Parathyroid adenoma (tissue), 2 donors: ENCODE results near the gene RAB3A.

ENCODE experiments used
- H2AFZ ChIP-seq: fragments of 300-600 bp; sonication (generic); one replicate; pipeline ENCODE4 v1.7.0; 2017; ENCODE audit warnings: antibody characterized with exemption, mild to moderate bottlenecking
- H3K27ac ChIP-seq: fragments of 300-600 bp; sonication (generic); one replicate; pipeline ENCODE4 v1.7.0; 2017
- H3K27me3 ChIP-seq: fragments of 300-600 bp; sonication (generic); one replicate; pipeline ENCODE4 v1.7.0; 2017; ENCODE audit warnings: low read length; ENCODE audit not compliant: control insufficient read depth, insufficient read depth
- H3K36me3 ChIP-seq: fragments of 300-600 bp; sonication (generic); one replicate; pipeline ENCODE4 v1.7.0; 2017; ENCODE audit warnings: low read length; ENCODE audit not compliant: control insufficient read depth, insufficient read depth
- H3K4me1 ChIP-seq: fragments of 300-600 bp; sonication (generic); one replicate; pipeline ENCODE4 v1.7.0; 2017; ENCODE audit warnings: control low read depth
- H3K4me2 ChIP-seq: fragments of 300-600 bp; sonication (generic); one replicate; pipeline ENCODE4 v1.7.0; 2017; ENCODE audit warnings: low read length
- H3K4me3 ChIP-seq: fragments of 300-600 bp; sonication (generic); one replicate; pipeline ENCODE4 v1.7.0; 2017; ENCODE audit warnings: low read depth, low read length
- H3K79me2 ChIP-seq: fragments of 300-600 bp; sonication (generic); one replicate; pipeline ENCODE4 v1.7.0; 2017; ENCODE audit warnings: control low read depth
- H3K9ac ChIP-seq: fragments of 300-600 bp; sonication (generic); one replicate; pipeline ENCODE4 v1.7.0; 2017; ENCODE audit warnings: mild to moderate bottlenecking
- H3K9me3 ChIP-seq: fragments of 300-600 bp; sonication (generic); one replicate; pipeline ENCODE4 v1.7.0; 2017; ENCODE audit warnings: low read length; ENCODE audit not compliant: control insufficient read depth
- TF ChIP-seq, protein P1 (sequence below): fragments of 300-600 bp; sonication (generic); IDR thresholded peaks from one replicate; pipeline ENCODE4 v1.7.0; 2017; ENCODE audit warnings: antibody characterized with exemption, mild to moderate bottlenecking
- donor health status: primary hyperparathyroidism.

Gene RAB3A

DNA sequence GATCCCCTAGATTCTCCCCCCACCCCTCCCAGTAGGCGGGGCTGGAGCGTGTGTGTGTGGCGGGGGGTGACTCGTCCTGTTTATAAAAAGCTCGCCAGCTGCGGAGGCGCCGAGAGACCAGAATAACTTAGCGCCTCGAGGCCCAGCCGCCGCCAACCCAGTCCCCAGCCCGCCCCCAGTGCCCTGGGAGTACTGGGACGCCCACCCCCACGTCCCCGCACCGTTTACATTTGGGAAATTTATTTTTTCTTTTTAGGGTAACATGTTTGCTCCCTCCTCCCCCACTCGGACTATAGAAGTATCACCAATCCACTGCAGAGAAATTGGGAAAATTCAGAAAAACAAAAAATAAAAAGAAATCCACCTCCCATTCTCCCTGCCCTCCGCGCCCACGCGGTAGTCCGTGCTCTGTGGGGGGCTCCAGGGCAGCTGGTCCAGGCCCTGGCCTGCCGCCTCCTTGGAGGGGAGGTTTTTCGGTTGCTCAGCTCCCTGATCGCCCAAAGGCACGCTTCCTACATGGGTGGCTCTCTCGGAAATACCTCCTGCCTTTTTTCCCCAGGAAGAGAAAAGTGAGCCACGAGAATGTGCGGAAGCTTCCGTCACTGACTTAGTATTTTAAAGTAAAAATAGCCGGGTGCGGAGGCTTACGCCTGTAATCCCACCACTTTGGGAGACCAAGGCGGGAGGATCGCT is 1.5 kb upstream of the RAB3A start:
- Histone ChIP-seq H3K79me2 (peaks cover 8% of the 10 kb centered on the region), H3K27me3 (no peaks in the 10 kb centered on the region), H3K4me2 (peak overlapping the region; percentile 95), H3K9ac (peak overlapping the region; percentile 78), H3K4me3 (peak overlapping the region; percentile 65), H3K36me3 (no peaks in the 10 kb centered on the region), H2AFZ (peak overlapping the region; percentile 96), H3K27ac (peak overlapping the region; percentile 93), H3K4me1 (peaks cover 2% of the 10 kb centered on the region), H3K9me3 (no peaks in the 10 kb centered on the region)
- TF ChIP-seq, protein P1, sequence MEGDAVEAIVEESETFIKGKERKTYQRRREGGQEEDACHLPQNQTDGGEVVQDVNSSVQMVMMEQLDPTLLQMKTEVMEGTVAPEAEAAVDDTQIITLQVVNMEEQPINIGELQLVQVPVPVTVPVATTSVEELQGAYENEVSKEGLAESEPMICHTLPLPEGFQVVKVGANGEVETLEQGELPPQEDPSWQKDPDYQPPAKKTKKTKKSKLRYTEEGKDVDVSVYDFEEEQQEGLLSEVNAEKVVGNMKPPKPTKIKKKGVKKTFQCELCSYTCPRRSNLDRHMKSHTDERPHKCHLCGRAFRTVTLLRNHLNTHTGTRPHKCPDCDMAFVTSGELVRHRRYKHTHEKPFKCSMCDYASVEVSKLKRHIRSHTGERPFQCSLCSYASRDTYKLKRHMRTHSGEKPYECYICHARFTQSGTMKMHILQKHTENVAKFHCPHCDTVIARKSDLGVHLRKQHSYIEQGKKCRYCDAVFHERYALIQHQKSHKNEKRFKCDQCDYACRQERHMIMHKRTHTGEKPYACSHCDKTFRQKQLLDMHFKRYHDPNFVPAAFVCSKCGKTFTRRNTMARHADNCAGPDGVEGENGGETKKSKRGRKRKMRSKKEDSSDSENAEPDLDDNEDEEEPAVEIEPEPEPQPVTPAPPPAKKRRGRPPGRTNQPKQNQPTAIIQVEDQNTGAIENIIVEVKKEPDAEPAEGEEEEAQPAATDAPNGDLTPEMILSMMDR: no peak

DNA sequence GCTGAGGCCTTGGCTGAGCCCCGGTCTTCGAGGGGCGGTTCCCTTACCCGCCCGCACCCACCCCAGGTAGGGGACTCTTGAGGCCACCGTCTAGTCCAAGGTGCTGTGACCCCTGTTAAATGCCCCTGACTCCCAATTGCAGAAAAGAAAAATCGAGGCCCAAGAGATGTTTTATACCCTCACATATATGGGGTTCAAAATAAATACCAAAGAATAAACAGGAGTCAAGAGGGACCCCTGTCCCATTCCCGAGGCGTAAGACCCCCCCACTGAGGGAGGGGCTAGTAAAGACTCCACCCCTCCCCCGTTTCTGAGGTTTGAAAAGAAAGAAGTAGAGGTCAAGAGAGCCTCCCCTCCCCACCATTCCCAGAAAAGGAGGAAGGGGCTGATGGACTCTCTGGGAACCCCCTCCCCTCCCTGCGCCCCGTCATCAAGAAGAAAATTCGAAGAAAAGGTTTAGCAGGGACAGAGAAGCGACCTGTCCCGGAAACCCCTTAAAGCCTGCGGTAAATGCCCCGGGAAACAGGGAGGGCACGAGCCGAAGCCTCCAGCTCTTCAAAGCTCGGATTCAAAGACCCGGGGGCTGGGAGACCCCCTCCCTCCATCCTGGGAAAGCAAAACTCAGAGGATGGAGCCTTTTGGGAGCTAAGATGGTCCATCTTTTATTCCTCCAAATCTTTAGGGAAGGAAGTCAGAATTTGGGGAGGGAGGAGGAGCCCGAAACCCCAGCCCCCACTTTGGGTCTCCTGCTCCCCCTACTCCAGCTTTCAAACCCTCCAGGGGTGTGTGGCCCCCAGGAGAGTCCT is 755 bp upstream of the RAB3A start:
- Histone ChIP-seq H3K4me3 (peak overlapping the region; percentile 65), H3K27me3 (no peaks in the 10 kb centered on the region), H3K79me2 (peaks cover 8% of the 10 kb centered on the region), H3K36me3 (no peaks in the 10 kb centered on the region), H3K9ac (peak overlapping the region; percentile 78), H2AFZ (peak overlapping the region; percentile 96), H3K27ac (peak overlapping the region; percentile 93), H3K9me3 (no peaks in the 10 kb centered on the region), H3K4me1 (peaks cover 2% of the 10 kb centered on the region), H3K4me2 (peak overlapping the region; percentile 95)
- TF ChIP-seq, protein P1: no peak

DNA sequence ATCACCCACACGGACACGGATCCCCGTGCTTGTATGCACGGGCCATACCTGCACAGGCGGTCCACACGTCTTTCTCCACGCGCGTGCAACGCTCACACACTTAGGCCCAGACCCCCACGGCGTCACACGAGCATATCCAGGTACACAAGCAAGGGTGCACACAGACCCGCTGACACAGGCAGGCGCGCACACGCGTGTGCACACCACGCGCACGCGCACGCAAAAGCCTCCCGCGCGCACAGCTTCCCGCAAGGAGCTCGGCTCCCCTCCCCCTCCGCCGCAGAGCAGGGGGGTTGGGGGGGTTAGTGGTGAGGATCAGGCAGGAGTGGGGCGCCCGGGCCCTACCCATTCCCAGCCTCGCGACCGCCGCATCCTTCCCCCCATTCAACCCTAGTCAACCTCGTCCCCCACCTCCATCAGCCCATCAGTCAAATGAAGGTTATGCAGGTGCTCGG is 407 bp downstream of the RAB3A start:
- Histone ChIP-seq H3K9me3 (no peaks in the 10 kb centered on the region), H3K4me1 (peaks cover 2% of the 10 kb centered on the region), H3K27ac (peak overlapping the region; percentile 65)

DNA sequence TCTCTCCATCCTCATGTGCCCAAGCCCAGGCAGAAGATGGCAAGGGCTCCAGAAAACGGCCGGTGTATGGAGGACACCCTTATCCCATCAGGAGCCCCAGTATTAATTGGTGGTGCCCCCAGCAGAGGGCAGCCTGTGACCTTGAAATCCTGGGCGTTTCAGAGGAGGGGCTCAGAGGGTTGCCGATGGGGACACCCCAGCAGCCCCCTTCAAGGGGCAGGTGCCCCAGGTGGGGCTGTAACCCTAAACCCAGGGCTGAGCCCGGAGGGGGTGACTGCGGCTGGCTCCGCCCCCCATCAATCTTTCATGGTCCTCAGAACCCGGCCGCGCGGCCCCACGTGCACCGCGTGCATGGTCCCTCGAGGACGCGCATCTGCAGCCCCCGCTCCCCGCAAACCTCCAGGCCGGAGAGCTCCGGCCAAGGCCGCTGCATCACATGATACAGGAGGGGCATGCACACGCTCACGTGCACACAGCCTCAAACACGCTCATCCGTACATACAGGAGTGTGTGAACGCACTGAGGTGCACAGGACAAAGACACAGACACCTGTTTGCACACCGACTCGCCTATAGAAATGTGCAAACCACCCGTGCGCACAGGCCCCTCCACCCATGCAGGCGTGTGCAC is 949 bp downstream of the RAB3A start:
- Histone ChIP-seq H3K9ac (no peak overlapping the region), H3K36me3 (no peaks in the 10 kb centered on the region), H3K9me3 (no peaks in the 10 kb centered on the region), H3K27ac (no peak overlapping the region), H2AFZ (no peak overlapping the region), H3K79me2 (peaks cover 8% of the 10 kb centered on the region), H3K4me2 (peak overlapping the region; percentile 97), H3K27me3 (no peaks in the 10 kb centered on the region), H3K4me1 (peaks cover 2% of the 10 kb centered on the region), H3K4me3 (peak overlapping the region; percentile 97)
- TF ChIP-seq, protein P1: peak; percentile 11

More for the DNA sequence above, 407 bp downstream of the RAB3A start:
- Histone ChIP-seq H3K79me2 (peaks cover 8% of the 10 kb centered on the region), H3K27me3 (no peaks in the 10 kb centered on the region), H3K4me3 (peak overlapping the region; percentile 97), H3K9ac (no peak overlapping the region), H3K36me3 (no peaks in the 10 kb centered on the region), H3K4me2 (peak overlapping the region; percentile 97), H2AFZ (peak overlapping the region; percentile 75)
- TF ChIP-seq, protein P1: no peak
